CMK (cell line): Measurements from ENCODE around the gene LIMA1.
"Not testable (repeated sequence)": the region's sequence is repeated elsewhere in the genome, so short reads cannot be mapped to it uniquely, and the experiment has no call there.

Experiments
- DNase-seq: peaks from one replicate; pipeline ENCODE4 v3.0.0-alpha.2; 2010; ENCODE audit warnings: low read depth

LIMA1 gene

DNA sequence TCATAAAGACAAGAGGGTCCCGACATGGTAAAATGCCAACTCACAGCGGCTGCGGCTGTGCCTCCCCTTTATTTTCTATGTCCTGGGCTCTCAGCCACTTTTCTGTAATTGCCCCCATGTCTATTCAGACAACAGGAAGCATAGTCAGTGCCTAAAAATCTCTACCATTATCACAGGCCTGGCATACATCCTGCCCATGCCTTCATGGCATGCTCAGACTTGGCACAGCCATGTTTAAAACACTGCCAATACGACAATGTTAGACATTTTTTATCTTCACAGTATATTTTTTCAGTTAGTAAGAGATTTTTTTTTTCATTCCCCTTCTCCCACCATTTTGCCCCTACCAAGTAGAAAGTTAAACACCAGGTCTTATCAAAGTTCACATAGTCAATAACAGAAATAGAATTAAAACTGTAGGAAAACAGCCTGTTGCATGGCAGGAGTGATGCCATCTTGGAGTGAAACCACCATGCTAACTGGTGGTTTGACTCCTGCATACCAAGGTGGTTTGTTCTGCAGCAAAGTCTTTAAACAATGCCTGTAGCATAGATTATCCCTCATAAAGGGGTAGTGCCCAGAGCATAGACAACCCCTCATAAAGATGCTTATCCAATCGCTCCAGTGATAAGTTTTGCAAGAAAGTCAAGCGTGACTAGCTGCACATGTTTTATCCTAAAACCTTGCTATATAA, 97.2 kb downstream of the LIMA1 start:
- DNase-seq, result no peak

DNA sequence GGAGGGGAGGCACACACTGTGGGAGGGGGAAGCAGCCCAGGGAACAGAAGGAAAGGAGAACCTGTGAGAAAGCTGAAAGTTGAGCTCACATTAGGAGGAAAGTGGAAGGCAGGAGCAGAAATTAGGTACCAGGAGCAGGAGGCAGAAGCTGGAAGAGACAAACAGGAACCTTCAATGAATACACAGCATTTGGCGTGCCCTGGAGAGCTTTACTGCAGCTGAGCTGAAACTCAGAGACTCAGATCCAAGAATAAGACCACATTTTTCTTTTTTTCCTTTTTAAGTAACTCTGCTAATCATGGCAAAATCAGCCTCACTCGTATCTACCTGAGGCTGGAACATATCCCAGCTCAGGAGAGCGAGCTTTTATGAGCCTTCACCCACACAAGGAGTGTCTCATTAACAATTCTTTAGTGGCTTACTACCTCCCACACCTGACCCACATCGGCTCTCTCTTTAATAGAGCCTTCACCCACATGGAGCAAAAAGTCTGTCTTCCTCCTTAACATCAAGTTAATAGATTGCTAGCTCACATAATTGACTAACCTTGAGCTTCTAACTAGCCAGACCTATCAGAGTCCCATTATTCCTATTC, 97.9 kb downstream of the LIMA1 start:
- no peak for DNase-seq

- DNase-seq, result no peak
These were observed 99.1 kb downstream of the LIMA1 start for GRCh38 chr12:50184261-50184660.

DNA sequence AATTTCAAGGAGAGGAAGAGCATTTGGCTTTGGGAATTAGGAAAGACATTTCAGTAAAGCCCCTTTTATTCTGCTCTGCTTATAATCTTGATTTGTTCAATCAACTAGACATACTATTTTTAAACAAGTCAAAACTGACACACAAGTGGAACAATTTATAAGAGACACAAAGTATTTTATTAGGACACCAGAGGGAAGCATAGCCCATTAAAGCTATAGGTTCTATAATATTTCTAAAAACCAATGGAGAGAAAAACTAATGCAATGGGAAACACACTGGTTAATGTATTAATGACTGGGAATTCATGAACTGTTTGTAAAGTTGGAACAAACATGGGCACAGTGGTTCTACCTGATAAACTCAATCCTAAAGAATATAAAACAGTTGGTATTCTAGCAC, 100.9 kb downstream of the LIMA1 start:
- DNase-seq, result no peak

DNA sequence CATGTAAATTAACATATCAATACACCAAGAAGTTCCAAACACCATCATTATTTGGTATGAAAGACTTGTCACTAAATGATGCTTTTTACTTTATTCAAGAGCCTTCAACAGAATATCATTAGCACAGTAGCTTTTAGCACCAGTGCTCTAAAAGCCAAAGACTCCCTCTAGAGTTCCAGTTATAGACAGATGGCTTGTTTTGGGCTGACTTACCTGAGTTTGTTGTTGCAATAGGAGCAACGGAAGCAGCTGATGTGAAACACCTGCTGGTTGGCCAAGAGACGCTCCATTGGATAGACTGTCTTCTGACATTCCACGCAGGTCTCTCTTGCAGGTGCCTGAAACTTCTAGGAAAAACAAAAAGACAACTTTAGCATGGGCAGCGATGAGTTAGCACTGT, 101.6 kb downstream of the LIMA1 start:
- no peak for DNase-seq

DNA sequence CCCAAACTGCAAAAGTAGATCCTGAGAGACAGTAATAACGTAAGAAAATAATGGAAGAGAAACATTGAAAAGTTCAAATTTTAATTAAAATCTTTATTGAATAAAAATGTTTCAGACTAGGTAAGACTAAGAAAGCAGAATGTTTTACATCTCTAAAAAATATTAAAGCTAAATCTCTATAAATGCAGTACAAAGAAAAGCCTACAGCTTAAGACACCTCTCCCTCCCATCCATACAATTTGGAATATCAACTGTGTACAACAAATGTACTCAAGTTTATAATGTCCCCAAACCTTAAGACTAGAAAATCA, 107.6 kb downstream of the LIMA1 start:
- DNase-seq, result no peak

GRCh38 chr12:50174971-50175715, 108.2 kb downstream of the LIMA1 start:
- DNase-seq, result peak; percentile 56

DNA sequence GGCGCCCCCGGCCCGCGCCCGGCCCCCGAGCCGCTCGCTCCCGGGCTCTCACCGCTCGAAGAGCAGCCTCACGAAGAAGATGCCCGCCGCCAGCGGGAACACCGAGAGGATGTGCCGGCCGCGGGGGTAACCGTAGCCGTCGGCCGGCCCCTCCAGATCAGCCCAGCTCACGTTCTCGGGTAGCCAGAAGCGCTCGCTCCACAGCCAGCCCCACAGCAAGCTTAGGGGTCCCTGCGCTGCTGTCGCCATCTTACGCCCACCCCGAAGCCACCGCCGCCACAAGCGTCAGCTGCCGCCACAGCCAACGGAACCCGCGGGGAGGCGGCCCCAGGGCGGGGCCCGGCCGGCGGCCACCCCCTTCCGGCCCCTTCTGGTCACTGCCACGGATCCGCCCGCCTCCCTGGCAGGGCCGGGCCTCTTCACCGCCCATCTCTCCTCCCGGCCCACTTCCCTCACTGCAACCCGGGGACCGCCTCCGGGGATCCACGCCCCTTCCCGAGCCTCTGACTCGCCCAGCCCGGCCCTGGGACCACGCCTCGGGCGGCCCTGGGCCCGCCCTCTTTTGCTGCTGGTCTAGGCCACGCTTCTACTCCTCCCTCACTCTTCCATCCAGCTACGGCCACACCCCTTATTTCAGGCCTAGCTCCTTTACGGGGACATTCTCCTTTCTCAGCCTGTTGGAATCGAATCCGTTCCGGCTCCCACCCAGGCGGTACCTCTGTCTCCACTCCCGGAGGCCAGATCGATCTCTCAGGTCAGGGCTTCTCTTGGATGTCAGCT, 116.1 kb downstream of the LIMA1 start, which contains the start of gene CERS5:
Gene CERS5 (minus strand): TSS at position 321 of the 780 bp plus-strand sequence. CDS start 72 bp downstream, at position 249.
- peak; percentile 94 for DNase-seq

DNA sequence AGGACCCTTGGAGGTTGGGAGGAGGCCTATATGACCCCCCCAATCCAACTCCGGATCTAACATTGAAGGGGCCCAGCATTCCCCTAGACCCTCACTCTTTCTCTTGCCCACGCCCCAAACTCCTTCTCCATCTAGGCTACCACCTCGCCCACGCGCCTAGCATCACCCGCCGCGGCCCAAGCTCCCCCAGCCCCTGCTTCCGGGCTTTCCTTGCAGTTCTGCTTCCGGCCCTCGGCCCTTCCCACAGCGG, 116.6 kb downstream of the LIMA1 start:
- DNase-seq, result peak; percentile 60

DNA sequence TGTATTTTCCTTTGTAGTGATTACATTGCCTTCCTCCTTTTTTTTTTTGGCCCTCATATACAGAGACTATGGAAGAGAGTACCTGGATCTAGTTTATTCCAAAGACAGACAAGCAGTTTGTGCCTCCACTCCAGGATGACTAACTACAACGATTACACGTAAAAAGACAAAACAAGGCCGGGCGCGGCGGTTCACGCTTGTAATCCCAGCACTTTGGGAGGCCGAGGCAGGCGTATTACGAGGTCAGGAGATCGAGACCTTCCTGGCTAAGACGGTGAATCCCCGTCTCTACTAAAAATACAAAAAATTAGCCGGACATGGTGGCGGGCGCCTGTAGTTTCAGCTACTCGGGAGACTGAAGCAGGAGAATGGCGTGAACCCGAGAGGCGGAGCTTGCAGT, 118.4 kb downstream of the LIMA1 start:
- no peak for DNase-seq

- no peak for DNase-seq
These were observed 121.1 kb downstream of the LIMA1 start for GRCh38 chr12:50162230-50162629.

- DNase-seq, result no peak
These were observed 122.7 kb downstream of the LIMA1 start for GRCh38 chr12:50160643-50161042.

DNA sequence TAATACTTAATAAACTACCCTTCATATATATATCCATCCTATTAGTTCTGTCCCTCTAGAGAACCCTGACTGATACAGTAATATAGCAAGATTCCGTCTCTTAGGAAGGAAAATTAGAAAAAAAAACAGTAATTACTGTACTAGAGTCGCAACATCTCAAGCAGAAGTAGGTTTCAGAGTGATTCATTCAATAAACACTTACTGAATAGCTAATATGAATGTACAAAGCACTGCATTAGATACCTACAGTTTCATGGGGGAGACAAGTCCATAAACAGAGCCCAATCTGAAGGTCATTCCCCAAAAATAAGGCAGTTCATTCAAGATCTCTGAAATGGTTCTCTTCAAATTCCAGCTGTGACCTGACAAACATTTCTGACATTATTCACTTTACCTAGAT, 126.1 kb downstream of the LIMA1 start:
- no peak for DNase-seq

GRCh38 chr12:50156641-50157040, 126.7 kb downstream of the LIMA1 start:
- DNase-seq, result no peak

- not testable (repeated sequence) for DNase-seq
These were observed 128.4 kb downstream of the LIMA1 start for GRCh38 chr12:50154947-50155346.

DNA sequence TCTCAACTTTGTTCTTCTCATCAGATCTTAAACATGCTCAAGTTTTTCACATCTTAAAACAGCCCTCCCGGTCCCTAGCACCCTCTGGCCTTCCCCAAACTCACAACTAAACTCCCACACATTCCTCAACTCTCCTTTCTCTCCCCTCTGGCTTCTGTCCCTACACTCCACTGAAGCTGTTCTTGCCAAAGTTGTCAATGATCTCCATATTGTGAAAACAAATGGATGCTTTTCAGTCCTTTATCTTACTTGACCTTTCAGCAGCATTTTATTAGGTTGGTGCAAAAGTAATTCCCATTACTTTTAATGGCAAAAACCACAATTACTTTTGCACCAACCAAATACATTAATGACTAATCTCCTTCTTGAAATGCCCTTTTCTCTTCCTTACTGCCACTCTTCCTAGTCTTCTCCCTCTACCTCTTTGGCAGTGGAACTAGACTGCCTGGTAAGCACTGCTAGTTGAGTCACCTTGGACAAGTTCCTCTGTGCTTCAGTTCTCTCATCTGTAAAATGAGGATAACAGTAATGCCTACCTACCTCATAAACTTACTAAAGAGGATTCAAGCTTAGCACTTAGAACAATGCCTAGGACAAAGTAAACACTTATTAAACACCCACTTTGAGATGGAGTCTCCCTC, 132.2 kb downstream of the LIMA1 start:
- no peak for DNase-seq

DNA sequence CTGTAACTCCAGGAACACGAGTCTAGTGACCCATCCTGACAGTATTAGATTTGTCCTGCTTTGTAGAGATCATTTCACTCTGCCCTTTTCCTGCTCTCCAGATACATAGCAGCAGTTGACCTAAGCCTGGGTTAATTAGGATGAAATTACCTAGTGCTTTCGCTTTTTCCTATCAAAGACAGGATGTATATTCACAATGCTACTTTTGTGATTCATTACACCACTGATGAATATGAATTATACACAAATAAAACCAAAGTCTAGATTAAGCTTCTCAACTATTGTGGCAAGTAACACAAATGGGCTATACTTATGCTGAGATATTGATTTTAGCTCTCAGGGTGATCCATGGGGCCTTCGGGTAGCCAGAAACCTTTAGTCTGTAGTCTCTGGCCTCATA, 134.0 kb downstream of the LIMA1 start:
- no peak for DNase-seq

- not testable (repeated sequence) for DNase-seq
These were observed 135.3 kb downstream of the LIMA1 start for GRCh38 chr12:50148011-50148410.

GRCh38 chr12:50147281-50147680, 136.0 kb downstream of the LIMA1 start:
- DNase-seq, result no peak

- no peak for DNase-seq
These were observed 137.9 kb downstream of the LIMA1 start for GRCh38 chr12:50145439-50145838.

GRCh38 chr12:50142993-50143392, 140.3 kb downstream of the LIMA1 start:
- DNase-seq, result no peak

DNA sequence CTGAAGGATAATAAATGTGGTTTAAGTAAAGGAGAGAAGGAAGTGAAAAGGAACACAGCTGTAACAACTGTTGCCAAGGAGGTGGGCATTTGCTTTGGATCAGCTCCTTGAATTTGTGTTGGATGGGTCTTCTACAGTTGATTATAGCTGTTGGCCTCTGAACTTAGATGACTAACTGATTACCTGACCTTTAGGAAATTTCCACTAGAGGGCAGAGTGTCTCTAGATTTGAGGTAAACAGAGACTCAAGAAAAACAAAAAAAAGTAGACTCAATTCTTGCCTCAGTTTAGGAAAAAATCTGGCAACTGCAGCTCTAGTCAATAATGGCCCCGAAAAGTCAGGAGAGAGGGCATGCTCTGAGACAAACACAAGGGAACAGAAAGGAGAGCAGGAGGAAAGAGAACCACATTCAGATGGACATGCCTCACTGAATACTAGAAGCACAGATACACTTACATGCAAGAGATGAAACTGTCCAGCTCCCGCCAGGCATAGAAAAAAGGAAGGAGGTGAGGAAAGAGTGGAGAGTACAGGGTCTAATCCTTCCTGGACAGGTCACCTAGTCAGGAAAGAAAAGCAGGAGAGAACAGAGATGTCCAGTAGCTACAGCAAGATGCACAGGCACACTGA, 150.7 kb downstream of the LIMA1 start:
- no peak for DNase-seq
